ENCODE data around the gene SPO11.

Gene SPO11

DNA sequence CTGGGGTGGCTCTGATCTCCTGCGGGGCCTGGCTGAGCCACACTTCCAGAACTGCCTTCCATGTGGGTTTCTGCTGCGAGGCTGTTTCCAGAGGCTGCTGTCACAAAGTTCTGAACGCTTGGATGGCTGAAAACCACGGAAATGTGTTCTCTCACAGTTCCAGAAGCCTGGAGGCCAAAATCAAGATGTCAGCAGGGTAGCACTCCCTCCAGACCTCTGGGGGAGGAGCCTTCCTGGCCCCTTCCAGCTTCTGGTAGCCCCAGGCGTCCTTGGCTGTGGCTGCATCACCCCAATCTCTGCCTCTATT, 39.5 kb upstream of the SPO11 start:
- Histone ChIP-seq H3K27me3 (ENCODE audit: insufficient read depth, low read length) (peaks cover 80% of the 10 kb centered on the region), H3K36me3 (ENCODE audit: insufficient read depth, low read length) (no peaks in the 10 kb centered on the region), H3K4me3 (ENCODE audit: low read depth, low read length) (no peak overlapping the region), H2AFZ (ENCODE audit: low read length, unreplicated experiment) (no peak overlapping the region), H3K27ac (ENCODE audit: low read depth, low read length) (no peak overlapping the region), H3K4me1 (ENCODE audit: control insufficient read depth, insufficient read depth, low read length, unreplicated experiment) (no peaks in the 10 kb centered on the region), H3K79me2 (ENCODE audit: control insufficient read depth, insufficient read depth, low read length, unreplicated experiment) (no peaks in the 10 kb centered on the region)

GRCh38 chr20:57291003-57291402, 38.6 kb upstream of the SPO11 start:
- H3K27me3 ChIP-seq (ENCODE audit: insufficient read depth, low read length), result peaks cover 83% of the 10 kb centered on the region
- H3K79me2 ChIP-seq (ENCODE audit: control insufficient read depth, insufficient read depth, low read length, unreplicated experiment), result no peaks in the 10 kb centered on the region
- H3K4me3 ChIP-seq (ENCODE audit: low read depth, low read length), result no peak overlapping the region
- H3K4me1 ChIP-seq (ENCODE audit: control insufficient read depth, insufficient read depth, low read length, unreplicated experiment), result no peaks in the 10 kb centered on the region
- H3K27ac ChIP-seq (ENCODE audit: low read depth, low read length), result no peak overlapping the region
- H3K36me3 ChIP-seq (ENCODE audit: insufficient read depth, low read length), result no peaks in the 10 kb centered on the region
- no peak overlapping the region for H2AFZ ChIP-seq (ENCODE audit: low read length, unreplicated experiment)

DNA sequence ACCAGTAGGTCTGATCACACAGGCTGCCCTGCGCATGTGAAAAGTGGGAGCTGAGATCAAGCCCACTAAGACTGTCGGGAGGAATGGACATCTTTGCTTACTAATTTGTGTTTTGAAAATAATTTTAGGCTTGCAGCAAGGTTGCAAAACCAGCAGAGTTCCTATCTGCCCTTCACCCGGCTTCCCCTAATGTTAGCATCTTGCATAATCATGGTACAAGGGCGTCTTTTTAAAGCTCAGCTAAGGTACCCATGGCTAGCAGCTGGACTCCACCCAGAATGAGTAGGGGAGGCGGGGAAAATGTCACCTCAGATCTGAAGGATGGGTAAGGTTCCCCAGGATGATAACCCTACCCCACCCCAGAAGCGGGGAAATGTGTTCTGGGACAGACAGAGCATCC, 37.9 kb upstream of the SPO11 start:
- Histone ChIP-seq H3K4me1 (ENCODE audit: control insufficient read depth, insufficient read depth, low read length, unreplicated experiment) (no peaks in the 10 kb centered on the region), H3K79me2 (ENCODE audit: control insufficient read depth, insufficient read depth, low read length, unreplicated experiment) (no peaks in the 10 kb centered on the region), H2AFZ (ENCODE audit: low read length, unreplicated experiment) (no peak overlapping the region), H3K27me3 (ENCODE audit: insufficient read depth, low read length) (peaks cover 76% of the 10 kb centered on the region), H3K36me3 (ENCODE audit: insufficient read depth, low read length) (no peaks in the 10 kb centered on the region), H3K27ac (ENCODE audit: low read depth, low read length) (no peak overlapping the region), H3K4me3 (ENCODE audit: low read depth, low read length) (no peak overlapping the region)

GRCh38 chr20:57292611-57293010, 37.0 kb upstream of the SPO11 start:
- H3K79me2 ChIP-seq (ENCODE audit: control insufficient read depth, insufficient read depth, low read length, unreplicated experiment), result no peaks in the 10 kb centered on the region

GRCh38 chr20:57293995-57294394, 35.6 kb upstream of the SPO11 start:
- no peak overlapping the region for H2AFZ ChIP-seq (ENCODE audit: low read length, unreplicated experiment)
- H3K36me3 ChIP-seq (ENCODE audit: insufficient read depth, low read length), result no peaks in the 10 kb centered on the region
- H3K4me3 ChIP-seq (ENCODE audit: low read depth, low read length), result no peak overlapping the region
- H3K27me3 ChIP-seq (ENCODE audit: insufficient read depth, low read length), result peaks cover 53% of the 10 kb centered on the region
- H3K79me2 ChIP-seq (ENCODE audit: control insufficient read depth, insufficient read depth, low read length, unreplicated experiment), result no peaks in the 10 kb centered on the region
- no peak overlapping the region for H3K27ac ChIP-seq (ENCODE audit: low read depth, low read length)
- no peaks in the 10 kb centered on the region for H3K4me1 ChIP-seq (ENCODE audit: control insufficient read depth, insufficient read depth, low read length, unreplicated experiment)

More at GRCh38 chr20:57292611-57293010, 37.0 kb upstream of the SPO11 start:
- H3K27me3 ChIP-seq (ENCODE audit: insufficient read depth, low read length), result peaks cover 67% of the 10 kb centered on the region
- no peak overlapping the region for H3K4me3 ChIP-seq (ENCODE audit: low read depth, low read length)
- no peaks in the 10 kb centered on the region for H3K36me3 ChIP-seq (ENCODE audit: insufficient read depth, low read length)
- no peak overlapping the region for H3K27ac ChIP-seq (ENCODE audit: low read depth, low read length)
- no peak overlapping the region for H2AFZ ChIP-seq (ENCODE audit: low read length, unreplicated experiment)
- no peaks in the 10 kb centered on the region for H3K4me1 ChIP-seq (ENCODE audit: control insufficient read depth, insufficient read depth, low read length, unreplicated experiment)

DNA sequence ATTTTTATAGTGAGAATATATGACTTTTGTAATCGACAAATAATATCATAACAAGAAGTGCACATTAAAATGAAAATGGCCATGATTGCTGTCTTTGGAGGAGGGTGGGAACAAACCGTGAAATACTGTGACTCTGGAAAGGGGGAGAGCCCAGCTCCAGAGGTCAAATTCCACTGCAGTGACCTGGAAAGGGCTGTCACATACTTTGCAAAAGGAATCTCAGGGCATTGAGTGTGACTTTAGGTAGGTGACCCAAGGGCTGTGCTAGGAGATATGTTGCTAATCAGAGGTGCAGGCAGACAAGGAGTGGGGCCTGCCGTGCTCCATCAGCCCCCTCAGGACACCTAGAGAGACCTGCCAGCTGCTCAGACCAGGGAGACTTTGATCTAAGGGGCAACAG, 35.1 kb upstream of the SPO11 start:
- H3K4me1 ChIP-seq (ENCODE audit: control insufficient read depth, insufficient read depth, low read length, unreplicated experiment), result no peaks in the 10 kb centered on the region
- no peaks in the 10 kb centered on the region for H3K36me3 ChIP-seq (ENCODE audit: insufficient read depth, low read length)
- H3K27me3 ChIP-seq (ENCODE audit: insufficient read depth, low read length), result peaks cover 48% of the 10 kb centered on the region
- no peak overlapping the region for H3K4me3 ChIP-seq (ENCODE audit: low read depth, low read length)
- no peak overlapping the region for H3K27ac ChIP-seq (ENCODE audit: low read depth, low read length)
- no peak overlapping the region for H2AFZ ChIP-seq (ENCODE audit: low read length, unreplicated experiment)
- no peaks in the 10 kb centered on the region for H3K79me2 ChIP-seq (ENCODE audit: control insufficient read depth, insufficient read depth, low read length, unreplicated experiment)

DNA sequence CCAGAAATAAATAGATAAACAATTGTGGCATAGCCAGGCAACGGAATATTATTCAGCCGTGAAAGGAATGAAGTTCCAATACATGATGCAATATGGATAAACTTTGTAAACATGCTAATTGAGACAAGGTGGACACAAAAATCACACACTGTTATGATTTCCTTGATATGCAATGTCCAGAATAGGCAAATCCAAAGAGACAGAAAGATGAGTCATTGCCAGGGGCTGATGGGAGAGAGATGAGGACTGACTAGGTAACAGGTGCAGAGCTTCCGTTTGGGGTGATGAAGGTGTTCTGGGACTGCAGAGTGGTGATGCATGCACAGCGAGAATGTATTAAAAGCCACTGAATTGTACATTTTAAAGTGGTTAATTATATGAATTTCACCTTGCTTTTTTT, 31.1 kb upstream of the SPO11 start:
- H3K27me3 ChIP-seq (ENCODE audit: insufficient read depth, low read length), result peaks cover 11% of the 10 kb centered on the region; the same call in 1 of the 2 replicates
- H2AFZ ChIP-seq (ENCODE audit: low read length, unreplicated experiment), result no peak overlapping the region
- H3K36me3 ChIP-seq (ENCODE audit: insufficient read depth, low read length), result no peaks in the 10 kb centered on the region
- no peaks in the 10 kb centered on the region for H3K79me2 ChIP-seq (ENCODE audit: control insufficient read depth, insufficient read depth, low read length, unreplicated experiment)
- H3K4me3 ChIP-seq (ENCODE audit: low read depth, low read length), result no peak overlapping the region
- H3K4me1 ChIP-seq (ENCODE audit: control insufficient read depth, insufficient read depth, low read length, unreplicated experiment), result no peaks in the 10 kb centered on the region
- no peak overlapping the region for H3K27ac ChIP-seq (ENCODE audit: low read depth, low read length)

DNA sequence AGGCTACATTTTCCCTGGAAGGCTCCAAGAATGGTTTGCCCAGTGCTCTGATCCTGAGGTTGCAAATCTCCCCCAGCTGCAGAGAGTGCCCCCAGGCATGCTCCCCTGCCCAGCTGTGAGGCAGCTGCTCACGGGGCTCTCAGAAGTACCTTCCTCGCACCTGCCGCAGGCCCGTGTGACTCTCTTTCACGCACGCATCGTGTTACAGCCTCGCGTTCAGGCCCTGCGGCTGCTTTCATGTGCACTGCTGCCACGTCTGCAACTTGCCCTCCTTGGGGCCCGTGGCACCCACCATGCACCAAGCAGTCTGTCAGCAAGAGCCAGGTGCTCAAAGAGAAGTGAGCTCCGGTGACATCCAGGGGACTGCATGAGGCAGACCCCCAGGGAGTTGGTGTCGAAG, 28.6 kb upstream of the SPO11 start:
- Histone ChIP-seq H3K4me1 (ENCODE audit: control insufficient read depth, insufficient read depth, low read length, unreplicated experiment) (no peaks in the 10 kb centered on the region), H3K27ac (ENCODE audit: low read depth, low read length) (no peak overlapping the region), H2AFZ (ENCODE audit: low read length, unreplicated experiment) (no peak overlapping the region), H3K79me2 (ENCODE audit: control insufficient read depth, insufficient read depth, low read length, unreplicated experiment) (no peaks in the 10 kb centered on the region), H3K27me3 (ENCODE audit: insufficient read depth, low read length) (peaks cover 7% of the 10 kb centered on the region; the same call in 1 of the 2 replicates), H3K36me3 (ENCODE audit: insufficient read depth, low read length) (no peaks in the 10 kb centered on the region), H3K4me3 (ENCODE audit: low read depth, low read length) (no peak overlapping the region)

DNA sequence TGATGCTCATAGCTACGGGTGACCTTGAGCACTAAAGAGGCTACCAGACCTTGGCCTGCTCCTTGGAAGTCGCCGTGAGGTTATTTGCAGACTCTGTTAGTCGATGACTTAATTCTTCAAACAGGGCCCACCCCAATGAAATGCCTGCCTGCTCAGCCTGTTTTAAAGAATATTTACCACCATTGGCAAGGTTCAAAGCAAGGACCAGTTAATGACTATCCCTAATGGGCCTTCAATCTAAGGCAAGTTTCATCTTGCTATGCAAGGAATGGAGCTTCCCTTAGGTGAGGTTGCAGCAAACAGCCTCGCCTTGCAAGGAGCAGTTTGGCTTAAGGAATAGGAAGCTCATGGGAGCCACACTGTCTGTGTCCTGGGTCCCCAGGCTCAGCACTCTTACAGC, 22.9 kb upstream of the SPO11 start:
- Histone ChIP-seq H3K27me3 (ENCODE audit: insufficient read depth, low read length) (peaks cover 54% of the 10 kb centered on the region), H3K4me1 (ENCODE audit: control insufficient read depth, insufficient read depth, low read length, unreplicated experiment) (no peaks in the 10 kb centered on the region), H3K79me2 (ENCODE audit: control insufficient read depth, insufficient read depth, low read length, unreplicated experiment) (no peaks in the 10 kb centered on the region), H2AFZ (ENCODE audit: low read length, unreplicated experiment) (no peak overlapping the region), H3K36me3 (ENCODE audit: insufficient read depth, low read length) (no peaks in the 10 kb centered on the region), H3K4me3 (ENCODE audit: low read depth, low read length) (no peak overlapping the region), H3K27ac (ENCODE audit: low read depth, low read length) (no peak overlapping the region)

GRCh38 chr20:57308451-57309271, 20.9 kb upstream of the SPO11 start:
- Histone ChIP-seq H3K79me2 (ENCODE audit: control insufficient read depth, insufficient read depth, low read length, unreplicated experiment) (no peaks in the 10 kb centered on the region), H3K4me3 (ENCODE audit: low read depth, low read length) (no peak overlapping the region), H2AFZ (ENCODE audit: low read length, unreplicated experiment) (no peak overlapping the region), H3K36me3 (ENCODE audit: insufficient read depth, low read length) (no peaks in the 10 kb centered on the region), H3K27ac (ENCODE audit: low read depth, low read length) (no peak overlapping the region), H3K4me1 (ENCODE audit: control insufficient read depth, insufficient read depth, low read length, unreplicated experiment) (no peaks in the 10 kb centered on the region), H3K27me3 (ENCODE audit: insufficient read depth, low read length) (peaks cover 70% of the 10 kb centered on the region)

GRCh38 chr20:57309544-57310115, 20.0 kb upstream of the SPO11 start:
- Histone ChIP-seq H3K27me3 (ENCODE audit: insufficient read depth, low read length) (peaks cover 74% of the 10 kb centered on the region), H3K4me3 (ENCODE audit: low read depth, low read length) (no peak overlapping the region), H3K36me3 (ENCODE audit: insufficient read depth, low read length) (no peaks in the 10 kb centered on the region), H3K79me2 (ENCODE audit: control insufficient read depth, insufficient read depth, low read length, unreplicated experiment) (no peaks in the 10 kb centered on the region), H3K4me1 (ENCODE audit: control insufficient read depth, insufficient read depth, low read length, unreplicated experiment) (no peaks in the 10 kb centered on the region), H3K27ac (ENCODE audit: low read depth, low read length) (no peak overlapping the region), H2AFZ (ENCODE audit: low read length, unreplicated experiment) (no peak overlapping the region)

Measured in ACC112 (cell line).